ENCODE results near the gene FOXO1.

DNA sequence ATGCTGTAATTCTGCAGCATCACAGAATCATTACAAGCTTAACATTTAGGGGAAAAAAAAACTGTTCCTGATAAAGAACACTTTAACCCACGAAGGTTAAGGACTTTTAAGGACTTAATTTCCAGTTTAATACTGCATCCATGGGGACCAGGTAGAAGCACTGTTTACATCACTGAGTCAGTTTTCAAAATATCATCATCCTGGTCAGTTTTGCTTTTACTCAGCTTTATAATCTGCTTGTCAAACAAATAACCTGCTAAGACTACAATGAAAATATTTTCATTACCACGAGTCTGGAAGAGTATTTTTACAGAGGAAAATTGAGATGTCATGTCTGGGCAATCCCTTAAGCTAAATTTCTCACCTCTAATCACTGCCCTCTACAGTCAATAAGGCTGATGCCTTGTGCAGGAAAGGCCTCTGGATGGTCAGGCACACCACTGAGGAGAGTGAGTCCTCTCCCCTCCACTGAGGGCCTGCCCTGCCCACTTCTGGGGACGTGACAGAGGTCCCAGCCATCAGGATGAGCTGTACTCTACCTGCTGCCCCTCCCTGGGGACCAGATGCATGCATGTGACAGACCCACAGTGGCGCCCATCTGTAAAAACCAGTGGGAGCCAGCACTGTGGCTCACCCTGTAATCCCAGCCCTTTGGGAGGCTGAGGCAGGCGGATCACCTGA lies 31.0 kb downstream of the FOXO1 start:
- TF ChIP-seq POLR2A (IDR thresholded peaks at IDR 0.05) = no peak
- TF ChIP-seq, protein P1, sequence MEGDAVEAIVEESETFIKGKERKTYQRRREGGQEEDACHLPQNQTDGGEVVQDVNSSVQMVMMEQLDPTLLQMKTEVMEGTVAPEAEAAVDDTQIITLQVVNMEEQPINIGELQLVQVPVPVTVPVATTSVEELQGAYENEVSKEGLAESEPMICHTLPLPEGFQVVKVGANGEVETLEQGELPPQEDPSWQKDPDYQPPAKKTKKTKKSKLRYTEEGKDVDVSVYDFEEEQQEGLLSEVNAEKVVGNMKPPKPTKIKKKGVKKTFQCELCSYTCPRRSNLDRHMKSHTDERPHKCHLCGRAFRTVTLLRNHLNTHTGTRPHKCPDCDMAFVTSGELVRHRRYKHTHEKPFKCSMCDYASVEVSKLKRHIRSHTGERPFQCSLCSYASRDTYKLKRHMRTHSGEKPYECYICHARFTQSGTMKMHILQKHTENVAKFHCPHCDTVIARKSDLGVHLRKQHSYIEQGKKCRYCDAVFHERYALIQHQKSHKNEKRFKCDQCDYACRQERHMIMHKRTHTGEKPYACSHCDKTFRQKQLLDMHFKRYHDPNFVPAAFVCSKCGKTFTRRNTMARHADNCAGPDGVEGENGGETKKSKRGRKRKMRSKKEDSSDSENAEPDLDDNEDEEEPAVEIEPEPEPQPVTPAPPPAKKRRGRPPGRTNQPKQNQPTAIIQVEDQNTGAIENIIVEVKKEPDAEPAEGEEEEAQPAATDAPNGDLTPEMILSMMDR (IDR thresholded peaks at IDR 0.05) = no peak

Data from esophagus squamous epithelium (tissue), 4 donors.